ENCODE measurements around the gene CRADD.

CRADD gene

DNA sequence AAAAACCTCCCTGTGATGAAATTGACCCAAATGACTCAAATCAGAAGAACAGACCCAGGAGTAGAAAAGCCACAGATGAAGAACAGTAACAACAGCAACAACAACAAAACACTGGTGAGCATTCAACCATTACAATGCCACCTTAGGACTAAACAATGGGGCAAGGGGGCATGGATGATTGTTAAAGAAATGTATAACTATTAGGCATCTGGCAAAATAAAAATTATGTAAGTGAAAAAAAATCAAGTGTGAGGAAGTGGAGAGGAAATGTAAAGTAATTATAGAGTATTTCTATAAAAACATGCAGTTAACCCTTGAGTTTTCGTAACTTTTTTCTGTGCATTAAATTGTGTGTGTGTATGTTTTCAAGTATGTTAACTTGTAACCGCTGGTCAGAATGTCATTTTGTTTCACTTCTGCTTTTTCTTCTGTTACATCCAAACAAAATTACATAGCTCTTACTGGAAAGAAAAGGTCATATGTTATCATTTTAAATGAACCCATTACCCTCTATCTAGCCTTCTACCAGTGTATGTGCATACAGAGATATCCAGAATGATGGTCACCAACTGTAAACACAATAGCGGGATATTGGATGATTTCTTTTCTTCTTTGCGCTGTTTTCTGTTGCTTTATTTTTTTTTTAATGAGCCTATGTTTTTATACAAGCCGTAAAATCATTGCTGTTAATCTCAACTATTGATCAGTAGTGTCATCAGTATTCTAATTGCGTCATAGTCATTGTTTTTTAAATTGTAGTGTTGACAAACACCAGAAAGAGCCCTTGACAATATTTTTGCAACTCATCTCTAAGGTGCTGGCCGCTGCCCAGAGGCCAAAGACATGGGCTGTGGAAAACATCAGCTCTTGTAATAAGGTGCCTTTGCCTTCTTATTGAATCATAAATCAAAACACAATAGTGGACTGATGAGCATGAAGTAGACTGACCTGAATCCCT, 170.6 kb downstream of the CRADD start:
- TF ChIP-seq, protein P1, sequence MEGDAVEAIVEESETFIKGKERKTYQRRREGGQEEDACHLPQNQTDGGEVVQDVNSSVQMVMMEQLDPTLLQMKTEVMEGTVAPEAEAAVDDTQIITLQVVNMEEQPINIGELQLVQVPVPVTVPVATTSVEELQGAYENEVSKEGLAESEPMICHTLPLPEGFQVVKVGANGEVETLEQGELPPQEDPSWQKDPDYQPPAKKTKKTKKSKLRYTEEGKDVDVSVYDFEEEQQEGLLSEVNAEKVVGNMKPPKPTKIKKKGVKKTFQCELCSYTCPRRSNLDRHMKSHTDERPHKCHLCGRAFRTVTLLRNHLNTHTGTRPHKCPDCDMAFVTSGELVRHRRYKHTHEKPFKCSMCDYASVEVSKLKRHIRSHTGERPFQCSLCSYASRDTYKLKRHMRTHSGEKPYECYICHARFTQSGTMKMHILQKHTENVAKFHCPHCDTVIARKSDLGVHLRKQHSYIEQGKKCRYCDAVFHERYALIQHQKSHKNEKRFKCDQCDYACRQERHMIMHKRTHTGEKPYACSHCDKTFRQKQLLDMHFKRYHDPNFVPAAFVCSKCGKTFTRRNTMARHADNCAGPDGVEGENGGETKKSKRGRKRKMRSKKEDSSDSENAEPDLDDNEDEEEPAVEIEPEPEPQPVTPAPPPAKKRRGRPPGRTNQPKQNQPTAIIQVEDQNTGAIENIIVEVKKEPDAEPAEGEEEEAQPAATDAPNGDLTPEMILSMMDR (IDR thresholded peaks at IDR 0.05; ENCODE audit: low read depth, low read length): no peak
- no peak for DNase-seq (ENCODE audit: extremely low read depth, low read depth)

DNA sequence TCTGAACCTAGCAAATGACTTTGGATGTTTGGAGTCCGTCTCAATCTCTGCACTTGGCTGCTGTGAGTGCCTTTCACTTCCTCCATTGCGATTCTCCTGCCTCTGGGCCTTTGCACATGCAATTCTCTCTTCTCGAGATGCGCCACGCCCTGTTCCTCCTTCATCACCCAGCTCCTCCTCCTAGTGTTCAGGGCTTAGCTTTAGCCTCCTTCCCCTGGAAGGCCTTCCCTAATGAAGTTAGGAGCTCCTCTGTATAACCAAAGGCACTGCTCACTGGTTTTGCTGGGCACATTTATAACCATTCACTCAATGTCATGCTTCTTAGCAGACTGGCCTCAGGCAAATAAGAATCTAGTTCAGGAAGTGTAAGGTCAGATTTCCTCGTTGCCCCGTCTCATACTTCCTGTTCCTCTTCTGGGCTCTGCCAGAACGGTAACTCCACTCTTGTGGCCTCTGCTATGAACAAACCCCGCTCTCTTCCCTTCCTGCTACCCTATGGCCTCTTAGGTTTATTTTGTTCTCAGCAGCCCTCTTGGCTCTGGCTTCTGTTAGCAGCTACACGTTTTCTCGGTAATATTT, 171.4 kb downstream of the CRADD start:
- TF ChIP-seq, protein P1 (IDR thresholded peaks at IDR 0.05; ENCODE audit: low read depth, low read length): no peak
- no peak for DNase-seq (ENCODE audit: extremely low read depth, low read depth)

DNA sequence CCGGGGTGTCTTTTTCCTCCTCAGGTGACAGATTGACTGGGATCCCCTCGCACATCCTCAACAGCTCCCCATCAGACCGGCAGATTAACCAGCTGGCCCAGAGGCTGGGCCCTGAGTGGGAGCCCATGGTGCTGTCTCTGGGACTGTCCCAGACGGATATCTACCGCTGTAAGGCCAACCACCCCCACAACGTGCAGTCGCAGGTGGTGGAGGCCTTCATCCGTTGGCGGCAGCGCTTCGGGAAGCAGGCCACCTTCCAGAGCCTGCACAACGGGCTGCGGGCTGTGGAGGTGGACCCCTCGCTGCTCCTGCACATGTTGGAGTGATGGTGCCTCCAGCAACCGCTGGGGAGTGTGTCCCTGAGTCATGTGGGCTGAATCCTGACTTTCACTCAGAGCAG, 172.8 kb downstream of the CRADD start:
- no peak for DNase-seq (ENCODE audit: extremely low read depth, low read depth)
- TF ChIP-seq, protein P1 (IDR thresholded peaks at IDR 0.05; ENCODE audit: low read depth, low read length): no peak

GRCh38 chr12:93850481-93851256, 173.5 kb downstream of the CRADD start:
- no peak for DNase-seq (ENCODE audit: extremely low read depth, low read depth)
- TF ChIP-seq, protein P1 (IDR thresholded peaks at IDR 0.05; ENCODE audit: low read depth, low read length): no peak

GRCh38 chr12:93851257-93851671, 174.1 kb downstream of the CRADD start:
- DNase-seq (ENCODE audit: extremely low read depth, low read depth): no peak
- TF ChIP-seq, protein P1 (IDR thresholded peaks at IDR 0.05; ENCODE audit: low read depth, low read length): no peak

GRCh38 chr12:93852173-93852591, 175.0 kb downstream of the CRADD start:
- DNase-seq (ENCODE audit: extremely low read depth, low read depth): no peak
- TF ChIP-seq, protein P1 (IDR thresholded peaks at IDR 0.05; ENCODE audit: low read depth, low read length): no peak
